HepG2 (cell line): ENCODE measurements around the gene ADAP2. TPM values are rescaled to one million over a fixed set of nuclear protein-coding genes. Genes with fewer than 3 reads are reported as not detected.

Experiments
- BCL3 ChIP-seq: sonication (generic); formaldehyde crosslinking; IDR thresholded peaks from 2 replicates; pipeline ENCODE4 v1.5.1; 2020; ENCODE audit warnings: mild to moderate bottlenecking, missing genetic modification reagents, moderate library complexity
- CAMTA2 ChIP-seq: sonication (generic); formaldehyde crosslinking; IDR thresholded peaks from 2 replicates; pipeline ENCODE4 v1.4.0; 2020; ENCODE audit warnings: mild to moderate bottlenecking, missing genetic modification reagents, borderline replicate concordance
- CBFB ChIP-seq: sonication (generic); formaldehyde crosslinking; IDR thresholded peaks from 2 replicates; pipeline ENCODE4 v1.4.0; 2020; ENCODE audit warnings: missing genetic modification reagents
- CREM ChIP-seq, 2 experiments: sonication (generic) in 1 of 2; formaldehyde crosslinking in 1 of 2; IDR thresholded peaks; 2 replicates each; pipeline versions ENCODE4 v1.4.0 to v1.6.1; 2016 to 2020; ENCODE audit warnings: antibody characterized with exemption in 1 of 2, mild to moderate bottlenecking in 1 of 2, missing genetic modification reagents in 1 of 2
- ERF ChIP-seq: IDR thresholded peaks from 2 replicates; pipeline ENCODE4 v1.6.1; 2018; ENCODE audit warnings: missing biosample characterization, missing genetic modification reagents
- FOXM1 ChIP-seq: sonication (generic); formaldehyde crosslinking; IDR thresholded peaks from 2 replicates; pipeline ENCODE4 v1.5.0; 2020; ENCODE audit warnings: missing genetic modification reagents
- MEF2D ChIP-seq: sonication (generic); formaldehyde crosslinking; IDR thresholded peaks from 2 replicates; pipeline ENCODE4 v1.5.1; 2020; ENCODE audit warnings: mild to moderate bottlenecking, missing genetic modification reagents
- MTA1 ChIP-seq: sonication (generic); formaldehyde crosslinking; IDR thresholded peaks from 2 replicates; pipeline ENCODE4 v1.4.0; 2020; ENCODE audit warnings: missing genetic modification reagents, mild to moderate bottlenecking, borderline replicate concordance
- MXD1 ChIP-seq: sonication (generic); formaldehyde crosslinking; IDR thresholded peaks from 2 replicates; pipeline ENCODE4 v1.4.0; 2020; ENCODE audit warnings: mild to moderate bottlenecking, missing genetic modification reagents
- NFE2L2 ChIP-seq: fragments of 150-350 bp; IDR thresholded peaks from 2 replicates; pipeline ENCODE4 v1.6.1; 2014; ENCODE audit warnings: low read length
- NR1H2 ChIP-seq: sonication (generic); formaldehyde crosslinking; IDR thresholded peaks from 2 replicates; pipeline ENCODE4 v1.8.1; 2022; ENCODE audit warnings: low read depth, missing genetic modification reagents, borderline replicate concordance
- NR2C2 ChIP-seq: sonication (generic); formaldehyde crosslinking; IDR thresholded peaks from 2 replicates; pipeline ENCODE4 v1.4.0; 2020; ENCODE audit warnings: missing genetic modification reagents, mild to moderate bottlenecking, moderate library complexity, borderline replicate concordance
- POLR2A ChIP-seq, 2 experiments: IDR thresholded peaks; 2 replicates each; pipeline ENCODE4 v1.6.1; 2011; ENCODE audit warnings: low read depth in 2 of 2, low read length in 2 of 2, mild to moderate bottlenecking in 1 of 2, moderate library complexity in 1 of 2; ENCODE audit not compliant: insufficient read depth in 1 of 2
- REST ChIP-seq, 2 experiments: IDR thresholded peaks; 2 replicates each; pipeline ENCODE4 v1.6.1; 2011 to 2012; ENCODE audit warnings: low read length in 2 of 2, borderline replicate concordance in 1 of 2, low read depth in 1 of 2, mild to moderate bottlenecking in 1 of 2, moderate library complexity in 1 of 2
- U2AF1 ChIP-seq: fragments of 200-400 bp; formaldehyde crosslinking; optimal IDR thresholded peaks from 2 replicates; pipeline ENCODE3; 2017; ENCODE audit warnings: mild to moderate bottlenecking, low read depth, low read length
- ZBTB26 ChIP-seq: IDR thresholded peaks from 2 replicates; pipeline ENCODE4 v1.6.1; 2016; ENCODE audit warnings: missing compliant biosample characterization, missing genetic modification reagents, borderline replicate concordance
- ZC3H13 ChIP-seq: sonication (generic); formaldehyde crosslinking; IDR thresholded peaks from 2 replicates; pipeline ENCODE4 v1.8.1; 2023; ENCODE audit warnings: mild to moderate bottlenecking, missing genetic modification reagents, moderate library complexity
- ZFY ChIP-seq: sonication (generic); formaldehyde crosslinking; IDR thresholded peaks from 2 replicates; pipeline ENCODE4 v1.4.0; 2020; ENCODE audit warnings: missing genetic modification reagents
- ZNF256 ChIP-seq: sonication (generic); formaldehyde crosslinking; conservative IDR thresholded peaks from 2 replicates; pipeline ENCODE4 v1.4.0; 2020; ENCODE audit warnings: missing genetic modification reagents
- ZNF382 ChIP-seq: sonication (generic); formaldehyde crosslinking; IDR thresholded peaks from 2 replicates; pipeline ENCODE4 v1.5.0; 2020; ENCODE audit warnings: missing genetic modification reagents, mild to moderate bottlenecking, borderline replicate concordance
- ZNF550 ChIP-seq: sonication (generic); formaldehyde crosslinking; IDR thresholded peaks from 2 replicates; pipeline ENCODE4 v1.4.0; 2020; ENCODE audit warnings: mild to moderate bottlenecking, missing genetic modification reagents, borderline replicate concordance
- ZNF703 ChIP-seq: sonication (generic); formaldehyde crosslinking; IDR thresholded peaks from 2 replicates; pipeline ENCODE4 v1.5.1; 2020; ENCODE audit warnings: missing genetic modification reagents, mild to moderate bottlenecking, moderate library complexity, borderline replicate concordance
- ZNF775 ChIP-seq: sonication (generic); formaldehyde crosslinking; IDR thresholded peaks from 2 replicates; pipeline ENCODE4 v1.4.0; 2020; ENCODE audit warnings: missing genetic modification reagents, mild to moderate bottlenecking, moderate library complexity, borderline replicate concordance
- ZNF879 ChIP-seq: sonication (generic); formaldehyde crosslinking; IDR thresholded peaks from 2 replicates; pipeline ENCODE4 v1.8.1; 2023; ENCODE audit warnings: missing genetic modification reagents
- polyA plus RNA-seq, 8 experiments: library from polyadenylated mRNA; depleted of rRNA in 3 of 8; stranded (reverse) in 7 of 8; unstranded in 1 of 8; fragments of >200 nt; fragmentation: Illumina TruSeq in 4 of 8; extraction: Trizol in 4 of 8; gene quantifications; 2 replicates each; pipeline versions ENCODE4 v1.2.1 to v1.2.3, GENCODE V29; 2011 to 2016; ENCODE audit warnings: low read depth in 4 of 8, missing spikeins in 1 of 8, mixed read lengths in 1 of 8; ENCODE audit not compliant: insufficient read depth in 1 of 8
- total RNA-seq, 5 experiments: library from RNA; depleted of rRNA; stranded (reverse); fragments of >200 nt; fragmentation: Illumina TruSeq; extraction: Trizol; gene quantifications; 2 replicates each; pipeline ENCODE4 v1.2.3, GENCODE V29; 2016; ENCODE audit warnings: low read depth in 1 of 5

ADAP2 gene
- total and polyA plus RNA-seq, 2 of the 13 experiments (the other 11 are each of a cell fraction or from before 2014, with no cell fraction given), result 0.51 to 0.70 TPM

- TF ChIP-seq MTA1 (CRISPR knock-in tag), result no peak
- TF ChIP-seq CAMTA2, result no peak
- TF ChIP-seq ZNF256 (CRISPR knock-in tag), result no peak
- TF ChIP-seq ZC3H13 (CRISPR knock-in tag), result no peak
- TF ChIP-seq FOXM1 (CRISPR knock-in tag), result no peak
- no peak for TF ChIP-seq POLR2A (IDR thresholded peaks at IDR 0.05; ENCODE audit: insufficient read depth in 1 of 2, low read depth in 2 of 2, low read length in 2 of 2)
- no peak for TF ChIP-seq ZFY (CRISPR knock-in tag)
- TF ChIP-seq BCL3 (CRISPR knock-in tag), result no peak
- no peak for TF ChIP-seq U2AF1
- TF ChIP-seq ZNF879 (CRISPR knock-in tag), result no peak
- no peak for TF ChIP-seq ERF (CRISPR knock-in tag)
- 0 out of 2 replicates have a peak, but pooled peaks have one; percentile 65 for TF ChIP-seq ZNF703 (CRISPR knock-in tag)
- no peak for TF ChIP-seq NFE2L2
- no peak; a peak in 1 of 4 replicates for TF ChIP-seq REST (IDR thresholded peaks at IDR 0.05; ENCODE audit: borderline replicate concordance in 1 of 2, low read depth in 1 of 2, low read length in 2 of 2)
- no peak for TF ChIP-seq ZBTB26 (CRISPR knock-in tag)
- TF ChIP-seq MXD1, result no peak
- TF ChIP-seq ZNF775 (CRISPR knock-in tag), result no peak
- no peak for TF ChIP-seq NR2C2 (CRISPR knock-in tag)
- no peak for TF ChIP-seq MEF2D (CRISPR knock-in tag)
- TF ChIP-seq CBFB (CRISPR knock-in tag), result no peak
- TF ChIP-seq NR1H2 (CRISPR knock-in tag), result no peak
- TF ChIP-seq ZNF550 (CRISPR knock-in tag), result no peak
- TF ChIP-seq ZNF382 (CRISPR knock-in tag), result no peak
- peak; percentile 70 for TF ChIP-seq CREM (IDR thresholded peaks at IDR 0.05)
- no peak for TF ChIP-seq CREM (CRISPR knock-in tag; IDR thresholded peaks at IDR 0.05)
Measured at GRCh38 chr17:30915833-30916611, 5.7 kb upstream of the ADAP2 start (continued).
